ENCODE measurements around the gene UBL3.

Gene UBL3

DNA sequence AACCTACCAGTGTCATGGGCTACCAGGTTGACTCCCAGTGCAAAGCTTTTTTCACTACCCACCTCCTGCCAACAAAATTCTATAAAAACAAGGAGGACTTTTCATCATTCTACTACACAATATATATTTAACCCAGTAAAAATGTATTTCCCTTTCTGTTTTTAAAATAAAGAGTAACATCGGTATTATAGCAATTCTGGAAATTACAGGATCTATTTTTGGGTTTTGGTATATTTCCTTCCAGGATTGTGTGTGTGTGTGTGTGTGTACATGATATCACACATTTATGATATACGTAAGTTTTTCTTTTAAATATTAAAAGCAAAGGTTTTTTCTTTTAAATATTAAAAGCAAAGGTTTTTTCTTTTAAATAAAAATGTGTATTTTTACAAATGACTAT, 6.0 kb upstream of the UBL3 start:
- no peaks in the 10 kb centered on the region for H3K36me3 ChIP-seq (ENCODE audit: insufficient read depth, low read depth, low read length)
- H3K9ac ChIP-seq (ENCODE audit: low read depth, low read length) = no peak overlapping the region
- H3K27ac ChIP-seq (ENCODE audit: low read length) = no peak overlapping the region
- H3K27me3 ChIP-seq (ENCODE audit: insufficient read depth, low read length) = no peaks in the 10 kb centered on the region
- H3K9me3 ChIP-seq (ENCODE audit: insufficient read depth, low read depth, low read length) = no peaks in the 10 kb centered on the region
- no peaks in the 10 kb centered on the region for H3K4me1 ChIP-seq (ENCODE audit: insufficient read depth, low read length)
- no peak overlapping the region for H3K4me3 ChIP-seq (ENCODE audit: low read length)

DNA sequence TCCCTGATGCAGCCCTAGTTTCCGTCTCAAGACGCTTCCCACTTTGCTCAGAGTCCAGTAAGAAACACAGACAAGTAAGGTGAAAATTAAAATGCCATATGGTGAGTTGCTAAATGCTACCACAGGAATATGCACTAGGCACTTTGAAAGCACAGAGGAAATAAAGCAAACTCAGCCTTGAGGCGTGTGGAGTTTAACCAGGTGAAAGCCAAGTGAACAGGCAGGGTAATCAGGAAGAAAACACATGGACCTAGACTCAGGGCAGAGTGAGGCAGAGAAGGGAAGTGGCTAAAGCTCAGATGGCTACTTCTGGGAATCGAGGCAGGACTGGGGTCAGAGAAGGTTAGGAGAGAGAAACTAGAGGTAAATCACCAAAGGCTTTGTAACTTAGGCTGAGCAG, 5.4 kb upstream of the UBL3 start:
- no peaks in the 10 kb centered on the region for H3K27me3 ChIP-seq (ENCODE audit: insufficient read depth, low read length)
- peaks cover 3% of the 10 kb centered on the region; the same call in 1 of the 2 replicates for H3K4me1 ChIP-seq (ENCODE audit: insufficient read depth, low read length)
- H3K4me3 ChIP-seq (ENCODE audit: low read length) = no peak overlapping the region
- H3K36me3 ChIP-seq (ENCODE audit: insufficient read depth, low read depth, low read length) = no peaks in the 10 kb centered on the region
- no peak overlapping the region for H3K9ac ChIP-seq (ENCODE audit: low read depth, low read length)
- no peaks in the 10 kb centered on the region for H3K9me3 ChIP-seq (ENCODE audit: insufficient read depth, low read depth, low read length)
- H3K27ac ChIP-seq (ENCODE audit: low read length) = no peak overlapping the region

DNA sequence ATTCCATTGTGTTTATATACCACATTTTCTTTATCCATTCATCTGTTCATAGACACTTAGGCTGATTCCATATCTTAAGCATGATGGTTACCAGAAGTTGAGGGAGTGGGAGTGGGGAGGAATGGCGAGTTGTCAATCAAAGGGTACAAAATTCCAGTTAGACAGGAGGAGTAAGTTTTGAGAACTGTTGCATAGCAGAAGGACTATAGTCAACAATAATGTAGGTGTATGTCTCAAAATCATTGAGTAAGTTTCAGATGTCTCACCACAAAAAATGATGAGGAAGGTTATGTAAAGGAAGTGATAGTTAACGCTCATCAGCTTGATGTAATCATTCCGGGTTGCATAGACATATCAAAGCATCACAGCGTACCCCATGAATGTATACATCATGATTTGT, 4.6 kb upstream of the UBL3 start:
- peaks cover 4% of the 10 kb centered on the region; the same call in 1 of the 2 replicates for H3K4me1 ChIP-seq (ENCODE audit: insufficient read depth, low read length)

DNA sequence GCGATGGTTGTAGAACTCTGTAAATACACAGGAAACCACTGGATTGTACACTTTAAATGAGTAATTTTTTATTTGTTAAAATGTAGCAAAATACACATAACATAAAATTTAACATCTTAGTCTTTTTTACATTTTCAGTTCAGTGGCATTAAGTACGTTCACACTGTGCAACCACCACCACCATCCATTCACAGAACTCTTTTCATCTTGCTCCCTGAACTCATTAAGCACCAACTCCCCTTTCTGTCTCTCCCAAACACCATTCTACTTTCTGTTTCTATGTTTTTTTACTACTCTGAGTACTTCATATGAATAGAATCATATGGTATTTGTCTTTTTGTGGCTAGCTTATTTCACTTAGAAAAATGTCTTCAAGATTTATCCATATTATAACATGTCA, 2.7 kb upstream of the UBL3 start:
- Histone ChIP-seq H3K9ac (ENCODE audit: low read depth, low read length) (no peak overlapping the region), H3K9me3 (ENCODE audit: insufficient read depth, low read depth, low read length) (no peaks in the 10 kb centered on the region), H3K27ac (ENCODE audit: low read length) (no peak overlapping the region), H3K36me3 (ENCODE audit: insufficient read depth, low read depth, low read length) (no peaks in the 10 kb centered on the region), H3K4me3 (ENCODE audit: low read length) (no peak overlapping the region), H3K4me1 (ENCODE audit: insufficient read depth, low read length) (peaks cover 4% of the 10 kb centered on the region; the same call in 1 of the 2 replicates), H3K27me3 (ENCODE audit: insufficient read depth, low read length) (peaks cover 4% of the 10 kb centered on the region; the same call in 1 of the 2 replicates)

More for the DNA sequence above, 4.6 kb upstream of the UBL3 start:
- H3K36me3 ChIP-seq (ENCODE audit: insufficient read depth, low read depth, low read length) = no peaks in the 10 kb centered on the region
- H3K27me3 ChIP-seq (ENCODE audit: insufficient read depth, low read length) = no peaks in the 10 kb centered on the region
- H3K27ac ChIP-seq (ENCODE audit: low read length) = no peak overlapping the region
- H3K4me3 ChIP-seq (ENCODE audit: low read length) = no peak overlapping the region
- no peak overlapping the region for H3K9ac ChIP-seq (ENCODE audit: low read depth, low read length)
- H3K9me3 ChIP-seq (ENCODE audit: insufficient read depth, low read depth, low read length) = no peaks in the 10 kb centered on the region

DNA sequence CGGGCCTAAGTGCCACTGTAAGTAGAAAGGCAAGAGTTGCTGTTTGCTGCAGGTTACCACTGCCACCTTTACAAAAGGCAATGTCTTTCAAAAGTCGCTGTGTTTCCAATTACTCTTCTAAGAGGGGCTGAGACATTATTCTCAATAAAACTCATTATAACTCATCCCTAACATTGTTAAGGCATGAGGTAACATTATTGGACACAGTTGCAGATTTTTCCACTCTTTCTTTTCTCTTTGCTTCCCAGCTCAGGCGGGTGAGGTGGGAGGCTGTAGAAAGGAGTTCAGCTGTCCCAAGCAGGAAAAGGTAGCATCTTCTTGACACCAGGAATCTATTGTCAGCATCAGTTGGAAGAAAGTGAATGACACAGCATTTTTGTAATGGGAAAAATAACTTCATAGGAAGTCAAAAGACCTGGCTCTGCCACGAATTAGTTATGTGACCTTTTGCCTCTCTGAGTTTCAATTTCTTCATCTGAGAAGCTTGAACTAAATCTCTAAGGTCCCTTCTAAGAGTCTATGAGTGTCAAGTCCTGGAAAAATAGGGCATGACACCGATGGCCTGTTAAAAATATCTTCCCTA, 2.1 kb upstream of the UBL3 start:
- no peak overlapping the region for H3K27ac ChIP-seq (ENCODE audit: low read length)
- H3K4me1 ChIP-seq (ENCODE audit: insufficient read depth, low read length) = peaks cover 8% of the 10 kb centered on the region
- no peaks in the 10 kb centered on the region for H3K36me3 ChIP-seq (ENCODE audit: insufficient read depth, low read depth, low read length)
- no peak overlapping the region for H3K4me3 ChIP-seq (ENCODE audit: low read length)
- H3K27me3 ChIP-seq (ENCODE audit: insufficient read depth, low read length) = peaks cover 4% of the 10 kb centered on the region; the same call in 1 of the 2 replicates
- H3K9ac ChIP-seq (ENCODE audit: low read depth, low read length) = no peak overlapping the region
- H3K9me3 ChIP-seq (ENCODE audit: insufficient read depth, low read depth, low read length) = no peaks in the 10 kb centered on the region

DNA sequence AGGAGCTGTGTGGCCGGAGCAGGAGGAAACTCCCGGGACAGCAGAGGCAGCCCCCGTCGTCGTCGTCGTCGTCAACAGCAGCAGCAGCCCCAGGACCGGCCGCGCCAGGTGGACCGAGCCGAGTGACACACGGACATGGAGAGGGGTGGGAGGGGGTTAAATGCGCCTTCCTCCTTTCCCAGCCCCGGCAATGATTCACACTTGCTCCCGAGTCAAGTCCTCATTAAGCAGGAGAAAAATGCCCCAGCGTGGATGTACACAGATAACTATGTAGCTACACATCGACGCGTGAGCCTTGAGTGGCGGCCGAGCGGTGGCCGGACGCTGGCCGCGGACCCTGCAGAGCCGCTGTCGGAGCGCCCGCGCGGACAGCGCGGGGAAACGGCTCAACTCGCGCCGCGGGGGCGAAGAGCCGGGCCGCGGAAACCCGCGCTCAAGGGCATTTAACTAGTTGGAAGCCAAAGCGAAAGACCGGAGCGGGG, 645 bp downstream of the UBL3 start:
- Histone ChIP-seq H3K9ac (ENCODE audit: low read depth, low read length) (peak overlapping the region; percentile 76; the same call in 1 of the 2 replicates), H3K36me3 (ENCODE audit: insufficient read depth, low read depth, low read length) (no peaks in the 10 kb centered on the region), H3K9me3 (ENCODE audit: insufficient read depth, low read depth, low read length) (no peaks in the 10 kb centered on the region), H3K27me3 (ENCODE audit: insufficient read depth, low read length) (peaks cover 4% of the 10 kb centered on the region; the same call in 1 of the 2 replicates), H3K4me1 (ENCODE audit: insufficient read depth, low read length) (peaks cover 24% of the 10 kb centered on the region), H3K4me3 (ENCODE audit: low read length) (peak overlapping the region; percentile 88), H3K27ac (ENCODE audit: low read length) (no peak overlapping the region)

DNA sequence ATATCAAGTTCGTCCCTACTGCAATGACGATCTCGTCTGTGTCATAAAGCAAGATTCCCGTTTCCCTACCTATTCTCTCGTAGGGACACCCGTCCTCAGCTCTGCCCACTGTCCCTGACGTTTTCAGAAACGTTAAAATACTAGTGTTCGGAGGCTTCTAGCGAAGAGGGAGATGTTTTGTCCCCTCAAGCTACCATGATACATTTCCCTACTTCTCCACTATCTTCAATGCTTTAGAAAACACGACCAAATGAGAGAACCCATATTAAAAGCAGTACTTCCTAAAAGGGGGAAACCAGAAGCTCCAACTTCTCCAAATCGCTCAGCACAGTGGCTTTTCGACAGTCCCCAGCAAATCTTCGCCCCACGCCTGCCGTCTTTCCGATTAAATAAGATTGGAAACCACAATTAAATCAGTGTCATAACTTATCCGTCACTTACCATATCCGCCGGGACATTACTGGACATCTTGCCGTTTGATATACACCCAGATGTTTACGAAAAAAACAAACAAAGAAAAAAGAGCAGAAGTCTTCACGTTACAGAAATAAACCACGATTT, 1.3 kb downstream of the UBL3 start:
- no peaks in the 10 kb centered on the region for H3K9me3 ChIP-seq (ENCODE audit: insufficient read depth, low read depth, low read length)
- H3K4me3 ChIP-seq (ENCODE audit: low read length) = peak overlapping the region; percentile 88
- peak overlapping the region; percentile 76; the same call in 1 of the 2 replicates for H3K9ac ChIP-seq (ENCODE audit: low read depth, low read length)
- no peak overlapping the region for H3K27ac ChIP-seq (ENCODE audit: low read length)
- peaks cover 28% of the 10 kb centered on the region for H3K4me1 ChIP-seq (ENCODE audit: insufficient read depth, low read length)
- no peaks in the 10 kb centered on the region for H3K36me3 ChIP-seq (ENCODE audit: insufficient read depth, low read depth, low read length)
- H3K27me3 ChIP-seq (ENCODE audit: insufficient read depth, low read length) = peaks cover 4% of the 10 kb centered on the region; the same call in 1 of the 2 replicates

DNA sequence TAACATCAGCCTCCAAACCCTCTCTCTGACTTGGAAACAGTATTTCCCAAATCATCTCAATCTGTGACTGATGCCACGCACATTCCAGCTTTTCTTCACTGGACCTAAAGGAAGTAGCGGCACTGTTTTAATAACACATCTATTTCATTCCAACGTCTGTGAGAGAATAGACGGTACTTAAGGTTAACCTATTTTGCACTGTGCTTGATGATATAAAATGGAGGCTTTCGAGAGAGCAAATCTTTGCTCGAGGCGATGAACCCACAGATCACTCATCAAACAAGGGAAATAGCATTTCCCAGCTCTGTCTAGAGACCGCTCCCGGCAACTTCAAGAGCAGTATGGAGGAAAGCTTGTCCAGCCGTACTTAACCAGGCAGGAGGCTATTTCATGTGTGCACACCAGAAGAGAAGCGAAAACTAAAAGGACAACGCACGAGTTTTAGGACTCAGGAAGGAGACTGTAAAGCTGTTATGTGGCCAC, 2.9 kb downstream of the UBL3 start:
- Histone ChIP-seq H3K36me3 (ENCODE audit: insufficient read depth, low read depth, low read length) (no peaks in the 10 kb centered on the region), H3K4me1 (ENCODE audit: insufficient read depth, low read length) (peaks cover 39% of the 10 kb centered on the region), H3K9me3 (ENCODE audit: insufficient read depth, low read depth, low read length) (no peaks in the 10 kb centered on the region), H3K4me3 (ENCODE audit: low read length) (peak overlapping the region; percentile 71), H3K27ac (ENCODE audit: low read length) (peak overlapping the region; percentile 60), H3K27me3 (ENCODE audit: insufficient read depth, low read length) (peaks cover 4% of the 10 kb centered on the region; the same call in 1 of the 2 replicates), H3K9ac (ENCODE audit: low read depth, low read length) (peak overlapping the region; percentile 64; the same call in 1 of the 2 replicates)

DNA sequence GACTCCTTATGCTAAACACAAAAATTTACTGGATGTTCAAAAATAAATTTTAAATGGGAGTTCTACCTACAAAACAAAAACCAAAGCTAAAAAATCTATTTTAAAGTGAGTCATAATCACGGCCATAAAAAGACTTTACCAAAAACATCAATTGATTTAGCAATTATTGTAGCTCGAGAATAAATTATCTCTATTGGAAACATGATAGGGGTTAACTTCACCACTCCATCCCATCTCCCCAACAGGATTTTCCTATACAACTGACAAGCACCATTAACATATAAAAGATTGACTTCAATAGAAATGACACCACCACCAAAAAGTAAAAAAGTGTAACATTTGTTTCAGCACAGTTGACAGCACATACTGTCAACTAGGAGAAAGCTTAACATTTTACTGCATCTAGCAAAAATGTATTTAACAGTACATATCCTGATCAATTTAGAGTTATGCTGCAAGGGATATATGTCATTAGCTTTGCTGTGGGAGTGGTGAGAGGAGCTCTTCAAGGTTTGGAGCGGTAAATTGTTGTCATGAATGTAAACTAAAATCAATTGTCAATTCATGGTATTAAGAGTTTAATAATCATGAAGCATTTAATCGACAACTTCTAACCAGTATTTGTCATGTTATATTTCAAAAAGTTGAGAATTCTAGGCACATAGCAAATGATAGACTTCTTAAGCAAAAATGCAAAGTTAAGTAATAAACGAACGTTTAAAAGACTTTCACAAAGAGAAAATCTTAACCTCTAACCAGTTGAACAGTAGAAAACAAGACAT, 3.8 kb downstream of the UBL3 start:
- H3K9me3 ChIP-seq (ENCODE audit: insufficient read depth, low read depth, low read length) = no peaks in the 10 kb centered on the region
- H3K36me3 ChIP-seq (ENCODE audit: insufficient read depth, low read depth, low read length) = no peaks in the 10 kb centered on the region
- H3K27me3 ChIP-seq (ENCODE audit: insufficient read depth, low read length) = peaks cover 4% of the 10 kb centered on the region; the same call in 1 of the 2 replicates
- peaks cover 47% of the 10 kb centered on the region for H3K4me1 ChIP-seq (ENCODE audit: insufficient read depth, low read length)
- H3K9ac ChIP-seq (ENCODE audit: low read depth, low read length) = peak overlapping the region; percentile 64; the same call in 1 of the 2 replicates
- H3K4me3 ChIP-seq (ENCODE audit: low read length) = peak overlapping the region; percentile 71
- no peak overlapping the region for H3K27ac ChIP-seq (ENCODE audit: low read length)

DNA sequence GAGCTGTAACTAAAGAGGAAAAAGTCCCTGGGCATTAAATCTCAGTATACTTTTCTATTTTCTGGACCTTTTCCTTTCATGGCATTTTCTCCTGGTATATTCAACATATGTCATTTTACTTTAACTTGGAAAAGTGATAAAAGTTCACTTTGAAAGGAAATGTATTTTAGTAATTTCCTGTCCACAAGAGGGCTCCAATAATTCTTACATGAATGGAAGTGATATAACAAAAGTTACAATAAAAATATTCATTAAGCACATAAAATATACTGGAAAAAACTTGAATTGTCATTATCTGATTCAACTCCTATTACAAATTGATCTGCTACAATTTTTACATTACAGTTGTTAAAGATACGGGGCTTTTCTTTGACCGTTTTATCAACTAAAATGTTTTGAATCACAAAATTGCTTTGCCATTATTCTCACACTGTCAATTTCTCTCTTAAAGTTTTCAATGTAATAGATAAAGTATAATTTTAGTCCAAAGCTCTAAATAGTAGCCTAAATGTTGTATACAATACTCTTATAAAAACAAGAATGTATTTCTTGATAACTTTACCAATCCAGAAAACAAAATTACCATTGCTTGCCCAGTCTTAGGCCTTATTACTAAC, 4.9 kb downstream of the UBL3 start:
- Histone ChIP-seq H3K9me3 (ENCODE audit: insufficient read depth, low read depth, low read length) (no peaks in the 10 kb centered on the region), H3K4me3 (ENCODE audit: low read length) (no peak overlapping the region), H3K27me3 (ENCODE audit: insufficient read depth, low read length) (peaks cover 4% of the 10 kb centered on the region; the same call in 1 of the 2 replicates), H3K4me1 (ENCODE audit: insufficient read depth, low read length) (peaks cover 50% of the 10 kb centered on the region), H3K27ac (ENCODE audit: low read length) (no peak overlapping the region), H3K9ac (ENCODE audit: low read depth, low read length) (no peak overlapping the region), H3K36me3 (ENCODE audit: insufficient read depth, low read depth, low read length) (no peaks in the 10 kb centered on the region)

DNA sequence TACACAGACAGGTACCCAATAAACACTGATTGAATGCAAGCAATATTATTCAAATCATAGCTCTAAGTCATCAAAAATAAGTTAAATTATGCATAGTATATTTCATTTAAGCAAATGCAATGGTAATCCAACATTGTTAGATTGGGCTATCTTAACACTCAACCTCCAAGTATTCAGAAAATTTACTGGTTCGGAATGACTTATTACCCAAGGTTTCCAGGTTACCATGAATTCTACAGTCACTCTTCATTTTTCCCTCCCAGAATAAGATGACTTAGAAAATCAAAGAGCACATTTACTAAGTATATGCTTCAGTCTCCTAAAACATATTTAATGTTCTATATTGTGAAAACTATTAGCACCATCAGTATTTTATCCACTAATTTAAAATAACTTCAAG, 6.0 kb downstream of the UBL3 start:
- Histone ChIP-seq H3K9ac (ENCODE audit: low read depth, low read length) (peak overlapping the region; percentile 13; the same call in 1 of the 2 replicates), H3K36me3 (ENCODE audit: insufficient read depth, low read depth, low read length) (no peaks in the 10 kb centered on the region), H3K9me3 (ENCODE audit: insufficient read depth, low read depth, low read length) (no peaks in the 10 kb centered on the region), H3K27ac (ENCODE audit: low read length) (no peak overlapping the region), H3K4me1 (ENCODE audit: insufficient read depth, low read length) (peaks cover 56% of the 10 kb centered on the region), H3K27me3 (ENCODE audit: insufficient read depth, low read length) (peaks cover 4% of the 10 kb centered on the region; the same call in 1 of the 2 replicates), H3K4me3 (ENCODE audit: low read length) (no peak overlapping the region)
